K562 (cell line): Measurements from ENCODE around the gene ZBTB42. TPM values are rescaled to one million over a fixed set of nuclear protein-coding genes. Genes with fewer than 3 reads are reported as not detected.

Experiments
- ATAC-seq: fragments of 200-7000 bp; cut with Tn5 transposase; 3 replicates; pipeline ENCODE4 v1.9.1; 2020; ENCODE audit warnings: moderate library complexity
- BruUV-seq: library from RNA; stranded (reverse); fragments of 400-500 nt; replicated peaks from 2 replicates; lab custom pipeline; 2021; lab: Mats Ljungman, UMichigan
- CTCF ChIA-PET: fragments of 300-600 bp; formaldehyde crosslinking; extraction: SDS; loops from one replicate; lab custom pipeline; 2021; ENCODE audit warnings: low intra/inter-chr PET ratio; lab: Yijun Ruan, JAX
- POLR2A ChIA-PET: fragments of 300-600, 350-650 bp; sonication (Branson Sonifier 250); formaldehyde crosslinking; extraction: SDS; loops from one replicate; lab custom pipeline; 2021; ENCODE audit warnings: antibody characterized with exemption, inconsistent platforms; lab: Yijun Ruan, JAX
- DNase-seq, 4 experiments: peaks; one replicate each; pipeline versions ENCODE4 v3.0.0 to v3.0.0-alpha.2; 2011 to 2018; ENCODE audit warnings: low spot score in 3 of 4, mixed read lengths in 3 of 4; ENCODE audit errors: extremely low read depth in 1 of 4
- FAIRE-seq: peaks from 2 replicates; lab custom pipeline; 2011; peaks lifted over from hg19 to GRCh38; lab: Jason Lieb, UNC
- H2AFZ ChIP-seq: 2 replicates; pipeline ENCODE4 v1.6.0; 2011; ENCODE audit warnings: low read depth, low read length, control low read depth, inconsistent platforms
- H3K27ac ChIP-seq: fragments of 200-600 bp; 3 replicates; pipeline ENCODE4 v1.8.0; 2011; ENCODE audit warnings: low read depth, mild to moderate bottlenecking, control low read depth, inconsistent platforms, low read length, moderate library complexity, mixed read lengths; ENCODE audit errors: extremely low read depth
- H3K27me3 ChIP-seq, 2 experiments: fragments of 300-600 bp in 1 of 2; 2 replicates in 1 of 2; 3 replicates in 1 of 2; pipeline versions ENCODE4 v1.6.0 to v1.8.0; 2011; ENCODE audit warnings: inconsistent platforms in 2 of 2, low read length in 2 of 2, mild to moderate bottlenecking in 1 of 2, mixed read lengths in 1 of 2, moderate library complexity in 1 of 2; ENCODE audit not compliant: control insufficient read depth in 2 of 2, insufficient read depth in 2 of 2
- H3K36me3 ChIP-seq: fragments of 300-600 bp; 3 replicates; pipeline ENCODE4 v1.8.0; 2011; ENCODE audit warnings: mild to moderate bottlenecking, low read length, inconsistent platforms; ENCODE audit not compliant: control insufficient read depth, insufficient read depth
- H3K4me1 ChIP-seq, 2 experiments: fragments of 200-600 bp in 1 of 2; replicated peaks in 1 of 2; 2 replicates in 1 of 2; 3 replicates in 1 of 2; pipeline versions ENCODE4 v1.5.1 to v1.8.0; 2011; ENCODE audit warnings: inconsistent platforms in 2 of 2, low read length in 2 of 2, mild to moderate bottlenecking in 1 of 2, mixed read lengths in 1 of 2, moderate library complexity in 1 of 2; ENCODE audit not compliant: control insufficient read depth in 2 of 2, insufficient read depth in 2 of 2
- H3K4me2 ChIP-seq: 2 replicates; pipeline ENCODE4 v1.6.1; 2011; ENCODE audit warnings: low read length, control low read depth, inconsistent platforms, mixed read lengths; ENCODE audit not compliant: insufficient read depth
- H3K4me3 ChIP-seq: fragments of 200-600 bp; sonication (generic), shearing (Covaris generic); 2 replicates; pipeline ENCODE4 v1.5.1; 2016; ENCODE audit warnings: control low read depth, inconsistent platforms
- H3K79me2 ChIP-seq: fragments of 200-600 bp; 3 replicates; pipeline ENCODE4 v1.8.0; 2011; ENCODE audit warnings: low read length, inconsistent platforms; ENCODE audit not compliant: control insufficient read depth, insufficient read depth
- H3K9ac ChIP-seq, 2 experiments: 2 replicates each; pipeline versions ENCODE4 v1.6.0 to v1.6.1; 2011; ENCODE audit warnings: low read depth in 2 of 2, low read length in 2 of 2, control low read depth in 1 of 2, inconsistent platforms in 1 of 2, mild to moderate bottlenecking in 1 of 2, mixed read lengths in 1 of 2; ENCODE audit not compliant: insufficient read depth in 1 of 2
- H3K9me1 ChIP-seq: one replicate; pipeline ENCODE4 v1.6.0; 2011; ENCODE audit warnings: inconsistent platforms, mild to moderate bottlenecking, low read length, moderate library complexity; ENCODE audit not compliant: control insufficient read depth, insufficient read depth
- H3K9me3 ChIP-seq: replicated peaks from 2 replicates; pipeline ENCODE4 v1.5.1; 2011; ENCODE audit warnings: low read depth, low read length, inconsistent platforms; ENCODE audit not compliant: control insufficient read depth, insufficient read depth
- H4K20me1 ChIP-seq: replicated peaks from 2 replicates; pipeline ENCODE4 v1.6.1; 2011; ENCODE audit warnings: low read length, inconsistent platforms, mixed read lengths; ENCODE audit not compliant: control insufficient read depth, insufficient read depth
- FOXK1 ChIP-seq: sonication (generic); formaldehyde crosslinking; IDR thresholded peaks from 2 replicates; pipeline ENCODE4 v1.8.0; 2022; ENCODE audit warnings: missing genetic modification reagents, mild to moderate bottlenecking, borderline replicate concordance
- KAT2B ChIP-seq: IDR thresholded peaks from one replicate; pipeline ENCODE4 v1.6.1; 2012; ENCODE audit warnings: low read depth, mild to moderate bottlenecking, control low read depth, inconsistent platforms, low read length, moderate library complexity
- MAX ChIP-seq: sonication (generic); formaldehyde crosslinking; IDR thresholded peaks from 2 replicates; pipeline ENCODE4 v1.9.0; 2022; ENCODE audit warnings: mild to moderate bottlenecking, missing genetic modification reagents
- NR2C2 ChIP-seq, 2 experiments: fragments of 200-800 bp in 1 of 2; sonication (Bioruptor generic) in 1 of 2; sonication (generic) in 1 of 2; formaldehyde crosslinking in 1 of 2; IDR thresholded peaks; 2 replicates each; pipeline versions ENCODE4 v1.6.1 to v1.8.0; 2016 to 2022; ENCODE audit warnings: mild to moderate bottlenecking in 1 of 2, missing compliant biosample characterization in 1 of 2, missing genetic modification characterization in 1 of 2, missing genetic modification reagents in 1 of 2
- POLR2G ChIP-seq: fragments of 200-400 bp; formaldehyde crosslinking; IDR thresholded peaks from 2 replicates; pipeline ENCODE4 v1.6.1; 2017; ENCODE audit warnings: low read depth, mild to moderate bottlenecking, antibody characterized with exemption, low read length, moderate library complexity
- SMAD3 ChIP-seq: fragments of 450-650 bp; formaldehyde crosslinking; conservative IDR thresholded peaks from 2 replicates; pipeline ENCODE4 v1.4.0; 2020; ENCODE audit warnings: mild to moderate bottlenecking
- SNAPC5 ChIP-seq: fragments of 250-450 bp; sonication (Bioruptor Pico); IDR thresholded peaks from 2 replicates; pipeline ENCODE4 v1.8.0; 2021; ENCODE audit warnings: moderate library complexity, mild to moderate bottlenecking, inconsistent platforms
- TRIM28 ChIP-seq: fragments of 450-650 bp; IDR thresholded peaks from 2 replicates; pipeline ENCODE4 v1.6.1; 2017
- TSHZ1 ChIP-seq: fragments of 250-450 bp; sonication (Bioruptor Pico); IDR thresholded peaks from 2 replicates; pipeline ENCODE4 v1.4.0; 2020; ENCODE audit warnings: mild to moderate bottlenecking, moderate library complexity
- ZNF133 ChIP-seq: fragments of 250-450 bp; sonication (Bioruptor Pico); IDR thresholded peaks from 2 replicates; pipeline ENCODE4 v1.4.0; 2020; ENCODE audit warnings: mild to moderate bottlenecking
- WGBS: fragments of 100-300 bp; shearing (Covaris generic); methylation state at CpG from one replicate; pipeline ENCODE4 v1.1.6; 2016; ENCODE audit warnings: low coverage, mixed read lengths; ENCODE audit not compliant: insufficient coverage; ENCODE audit errors: missing lambda C conversion rate; 5-methylcytosine and 5-hydroxymethylcytosine counted together
- in situ Hi-C: fragments of 300-500 bp; cut with MboI; formaldehyde crosslinking; loops from 4 replicates; pipeline ENCODE4 v1.15.0; 2018; ENCODE audit warnings: inconsistent platforms, mixed read lengths
- intact Hi-C: fragments of 100-400 bp; cut with micrococcal nuclease; formaldehyde crosslinking; loops from 2 replicates; pipeline ENCODE4 v1.14.2; 2022
- polyA plus RNA-seq, 8 experiments: library from polyadenylated mRNA; depleted of rRNA in 4 of 8; stranded (reverse) in 5 of 8; unstranded in 3 of 8; fragments of >200 nt; fragmentation: Nextera tagmentation in 2 of 8; fragmentation: Illumina TruSeq in 1 of 8; extraction: Ambion mirVana in 2 of 8; extraction: Trizol in 1 of 8; gene quantifications; 2 replicates each; pipeline versions ENCODE4 v1.2.1 to v1.2.3, GENCODE V29; 2011 to 2014; ENCODE audit warnings: inconsistent platforms in 1 of 8, missing spikeins in 1 of 8
- total RNA-seq, 7 experiments: library from RNA; depleted of rRNA in 6 of 7; stranded (reverse); fragments of >200 nt in 6 of 7; fragmentation: Illumina TruSeq in 2 of 7; extraction: Trizol in 2 of 7; gene quantifications; 2 replicates each; pipeline versions ENCODE4 v1.2.1 to v1.2.3, GENCODE V29; 2011 to 2021; ENCODE audit warnings: low replicate concordance in 1 of 7

ZBTB42 gene
- total and polyA plus RNA-seq, 9 of the 15 experiments (the other 6 are each of a cell fraction or from before 2014, with no cell fraction given), result 0.03 to 8.5 (median 2.4) TPM

- no peak for FAIRE-seq
- WGBS, result over 99% methylated on average over 23 of the region's 32 CpGs
- no peak overlapping the region for H3K9ac ChIP-seq
- H4K20me1 ChIP-seq, result no peaks in the 10 kb centered on the region; the same call in 1 of the 2 replicates
- H2AFZ ChIP-seq, result no peak overlapping the region
- H3K36me3 ChIP-seq, result peaks cover 47% of the 10 kb centered on the region; the same call in 1 of the 3 replicates
- ChIA-PET POLR2A (interaction anchor here (1.0 kb wide), 1 partner anchor 27 kb away, joined by 3 read pairs; the partner anchor contains the start of gene SIVA1), CTCF (no interaction called here)
- TF ChIP-seq SMAD3 (CRISPR knock-in tag) (no peak), POLR2G (peak; percentile 40; the same call in 1 of the 2 replicates)
- no peak for DNase-seq
- H3K9me3 ChIP-seq, result no peaks in the 10 kb centered on the region
- H3K4me3 ChIP-seq, result no peak overlapping the region
- in situ Hi-C loops, result no loop called here
- no TSS peak for BruUV-seq
- no peak overlapping the region for H3K27ac ChIP-seq
- no peaks in the 10 kb centered on the region for H3K79me2 ChIP-seq
- no peaks in the 10 kb centered on the region for H3K27me3 ChIP-seq
- intact Hi-C loops, result no loop called here
- no peak for ATAC-seq
- no peak overlapping the region for H3K4me2 ChIP-seq
- H3K4me1 ChIP-seq, result peaks cover 0 to 55% of the 10 kb centered on the region in 2 experiments; a peak in 2 of 5 replicates
- H3K9me1 ChIP-seq, result no peaks in the 10 kb centered on the region
Measured at GRCh38 chr14:104779776-104780512, 21.0 kb upstream of the ZBTB42 start.

- no peak for ATAC-seq
- ChIA-PET CTCF (no interaction called here), POLR2A (interaction anchor here (1.0 kb wide), 1 partner anchor 28 kb away, joined by 3 read pairs; the partner anchor contains the start of gene SIVA1)
- Histone ChIP-seq H3K4me2 (no peak overlapping the region), H4K20me1 (no peaks in the 10 kb centered on the region; the same call in 1 of the 2 replicates), H3K79me2 (no peaks in the 10 kb centered on the region), H3K4me3 (no peak overlapping the region), H3K4me1 (peaks cover 0 to 53% of the 10 kb centered on the region in 2 experiments; a peak in 2 of 5 replicates), H3K9me3 (no peaks in the 10 kb centered on the region), H3K27ac (no peak overlapping the region), H2AFZ (no peak overlapping the region), H3K27me3 (no peaks in the 10 kb centered on the region), H3K36me3 (peaks cover 42% of the 10 kb centered on the region; the same call in 1 of the 3 replicates), H3K9me1 (no peaks in the 10 kb centered on the region), H3K9ac (no peak overlapping the region)
- WGBS, result 72% methylated on average over 8 of the region's 24 CpGs
- in situ Hi-C loops (no loop called here), intact Hi-C loops (no loop called here)
- FAIRE-seq, result no peak
- no peak for DNase-seq
- no TSS peak for BruUV-seq
- TF ChIP-seq FOXK1 (CRISPR knock-in tag), result no peak
- TF ChIP-seq ZNF133 (CRISPR knock-in tag), result no peak
- no peak for TF ChIP-seq KAT2B
- TF ChIP-seq SNAPC5 (CRISPR knock-in tag), result no peak
- TF ChIP-seq NR2C2 (CRISPR knock-in tag; IDR thresholded peaks at IDR 0.05), result no peak
- TF ChIP-seq NR2C2 (tag; IDR thresholded peaks at IDR 0.05), result no peak
- TF ChIP-seq MAX, result no peak
- TF ChIP-seq TRIM28, result no peak
- no peak for TF ChIP-seq TSHZ1 (CRISPR knock-in tag)
Measured at GRCh38 chr14:104780513-104781030, 20.3 kb upstream of the ZBTB42 start.
